Mucosa of stomach (tissue), 1 donor: ENCODE results near the gene GMEB1.
A peak's percentile ranks its signal among the peaks of the same experiment; 100 is the strongest.
"Not testable (repeated sequence)": the region's sequence is repeated elsewhere in the genome, so short reads cannot be mapped to it uniquely, and the experiment has no call there.

Experiments used
- H3K27me3 ChIP-seq: one replicate; pipeline ENCODE4 v1.7.0; 2013; ENCODE audit warnings: mild to moderate bottlenecking, low read length; ENCODE audit not compliant: control insufficient read depth, insufficient read depth
- H3K36me3 ChIP-seq: one replicate; pipeline ENCODE4 v1.7.0; 2013; ENCODE audit warnings: low read length; ENCODE audit not compliant: control insufficient read depth, insufficient read depth
- H3K4me1 ChIP-seq: one replicate; pipeline ENCODE4 v1.7.0; 2013; ENCODE audit warnings: mild to moderate bottlenecking, low read length; ENCODE audit not compliant: control insufficient read depth, insufficient read depth
- H3K4me3 ChIP-seq: one replicate; pipeline ENCODE4 v1.7.0; 2013; ENCODE audit warnings: low read length
- H3K9ac ChIP-seq: one replicate; pipeline ENCODE4 v1.7.0; 2013; ENCODE audit warnings: mild to moderate bottlenecking, low read length, moderate library complexity
- H3K9me3 ChIP-seq: one replicate; pipeline ENCODE4 v1.7.0; 2013; ENCODE audit warnings: mild to moderate bottlenecking, low read length, moderate library complexity; ENCODE audit not compliant: control insufficient read depth
- donor health status: Pancreatic carcinoma.

Gene GMEB1

GRCh38 chr1:28668191-28668955 is at the start of gene GMEB1:
Gene GMEB1, plus strand, starts transcription at chr1:28668784. Its CDS starts 14,829 bp downstream, at chr1:28683613.
- H3K27me3 ChIP-seq, result no peaks in the 10 kb centered on the region
- H3K4me1 ChIP-seq, result peaks cover 12% of the 10 kb centered on the region
- no peaks in the 10 kb centered on the region for H3K9me3 ChIP-seq
- H3K36me3 ChIP-seq, result no peaks in the 10 kb centered on the region
- H3K4me3 ChIP-seq, result peak within 1 kb of the TSS; percentile 98
- H3K9ac ChIP-seq, result peak within 1 kb of the TSS; percentile 100

GRCh38 chr1:28631713-28632112 is 36.9 kb upstream of the GMEB1 start:
- H3K36me3 ChIP-seq, result no peaks in the 10 kb centered on the region
- no peak overlapping the region for H3K4me3 ChIP-seq
- H3K4me1 ChIP-seq, result peaks cover 4% of the 10 kb centered on the region
- H3K9ac ChIP-seq, result no peak overlapping the region
- H3K27me3 ChIP-seq, result no peaks in the 10 kb centered on the region
- no peaks in the 10 kb centered on the region for H3K9me3 ChIP-seq

- Histone ChIP-seq H3K27me3 (no peaks in the 10 kb centered on the region), H3K9me3 (no peaks in the 10 kb centered on the region), H3K4me3 (no peak overlapping the region), H3K4me1 (peaks cover 4% of the 10 kb centered on the region), H3K9ac (no peak overlapping the region), H3K36me3 (no peaks in the 10 kb centered on the region)
Observed at GRCh38 chr1:28632560-28632959, 36.0 kb upstream of the GMEB1 start.

- H3K9ac ChIP-seq, result no peak overlapping the region
- no peak overlapping the region for H3K4me3 ChIP-seq
- H3K4me1 ChIP-seq, result peaks cover 20% of the 10 kb centered on the region
- H3K36me3 ChIP-seq, result no peaks in the 10 kb centered on the region
- H3K9me3 ChIP-seq, result no peaks in the 10 kb centered on the region
- no peaks in the 10 kb centered on the region for H3K27me3 ChIP-seq
Observed at GRCh38 chr1:28640766-28641165, 27.8 kb upstream of the GMEB1 start.

GRCh38 chr1:28642056-28642846 is 26.3 kb upstream of the GMEB1 start:
- H3K4me1 ChIP-seq, result peaks cover 20% of the 10 kb centered on the region
- no peaks in the 10 kb centered on the region for H3K27me3 ChIP-seq
- no peaks in the 10 kb centered on the region for H3K36me3 ChIP-seq
- peak overlapping the region; percentile 93 for H3K9ac ChIP-seq
- H3K9me3 ChIP-seq, result no peaks in the 10 kb centered on the region
- H3K4me3 ChIP-seq, result peak overlapping the region; percentile 92

GRCh38 chr1:28642847-28643635 is 25.5 kb upstream of the GMEB1 start, which contains the start of gene TAF12:
Gene TAF12, minus strand, starts transcription at chr1:28643067. Its CDS starts 20,986 bp downstream, at chr1:28622081.
- no peaks in the 10 kb centered on the region for H3K9me3 ChIP-seq
- no peaks in the 10 kb centered on the region for H3K36me3 ChIP-seq
- H3K9ac ChIP-seq, result peak within 1 kb of the TSS; percentile 93
- peak within 1 kb of the TSS; percentile 92 for H3K4me3 ChIP-seq
- H3K27me3 ChIP-seq, result no peaks in the 10 kb centered on the region
- peaks cover 24% of the 10 kb centered on the region for H3K4me1 ChIP-seq

- H3K4me3 ChIP-seq, result no peak overlapping the region
- H3K27me3 ChIP-seq, result no peaks in the 10 kb centered on the region
- peaks cover 24% of the 10 kb centered on the region for H3K4me1 ChIP-seq
- H3K36me3 ChIP-seq, result no peaks in the 10 kb centered on the region
- H3K9ac ChIP-seq, result peak overlapping the region; percentile 57
- H3K9me3 ChIP-seq, result no peaks in the 10 kb centered on the region
Observed at GRCh38 chr1:28644494-28644893, 24.1 kb upstream of the GMEB1 start.

GRCh38 chr1:28645406-28645805 is 23.2 kb upstream of the GMEB1 start:
- not testable (repeated sequence) for H3K36me3 ChIP-seq, H3K27me3 ChIP-seq, H3K9me3 ChIP-seq, H3K9ac ChIP-seq, H3K4me3 ChIP-seq
- H3K4me1 ChIP-seq, result peaks cover 24% of the 10 kb centered on the region

GRCh38 chr1:28646040-28646439 is 22.5 kb upstream of the GMEB1 start:
- no peaks in the 10 kb centered on the region for H3K9me3 ChIP-seq
- no peak overlapping the region for H3K9ac ChIP-seq
- H3K4me1 ChIP-seq, result peaks cover 24% of the 10 kb centered on the region
- no peak overlapping the region for H3K4me3 ChIP-seq
- H3K36me3 ChIP-seq, result no peaks in the 10 kb centered on the region
- no peaks in the 10 kb centered on the region for H3K27me3 ChIP-seq

GRCh38 chr1:28648008-28648473 is 20.5 kb upstream of the GMEB1 start:
- peaks cover 15% of the 10 kb centered on the region for H3K4me1 ChIP-seq
- peak overlapping the region; percentile 66 for H3K4me3 ChIP-seq
- H3K9ac ChIP-seq, result peak overlapping the region; percentile 69
- H3K9me3 ChIP-seq, result no peaks in the 10 kb centered on the region
- no peaks in the 10 kb centered on the region for H3K36me3 ChIP-seq
- H3K27me3 ChIP-seq, result no peaks in the 10 kb centered on the region

- Histone ChIP-seq H3K9me3 (no peaks in the 10 kb centered on the region), H3K27me3 (no peaks in the 10 kb centered on the region), H3K36me3 (no peaks in the 10 kb centered on the region), H3K4me3 (peak within 1 kb of the TSS; percentile 66), H3K9ac (peak within 1 kb of the TSS; percentile 69), H3K4me1 (peaks cover 15% of the 10 kb centered on the region)
Observed at GRCh38 chr1:28648474-28649198, 19.9 kb upstream of the GMEB1 start, which contains the start of gene RNU11. Gene RNU11, plus strand, starts transcription at chr1:28648600.
